ENCODE results near the gene GKN1. TPM values are rescaled to one million over a fixed set of nuclear protein-coding genes. Genes with fewer than 3 reads are reported as not detected.

GKN1 gene
- total and polyA plus RNA-seq, 2 donors (not counting 1 experiment from before 2014, with no cell fraction given) = not detected

GRCh38 chr2:69026026-69026425 lies 51.6 kb downstream of the GKN1 start:
- no peak overlapping the region for H3K27ac ChIP-seq (ENCODE audit: insufficient read depth, low read length)
- H3K27me3 ChIP-seq (ENCODE audit: control insufficient read depth, insufficient read depth, low read length) = no peaks in the 10 kb centered on the region
- H3K4me3 ChIP-seq (replicated peaks in 1 of 4; ENCODE audit: control extremely low read depth in 1 of 4, insufficient read depth in 1 of 4, low read depth in 3 of 4, low read length in 4 of 4) = no peak overlapping the region
- H4K20me1 ChIP-seq (ENCODE audit: control insufficient read depth, extremely low read depth, insufficient read depth, low read length) = peaks cover 2% of the 10 kb centered on the region
- no peak overlapping the region for H3K9ac ChIP-seq (ENCODE audit: insufficient read depth, low read length)
- H3K79me2 ChIP-seq (ENCODE audit: control insufficient read depth, insufficient read depth, low read length) = peaks cover 22% of the 10 kb centered on the region
- DNase-seq (ENCODE audit: low read depth in 2 of 2) = peak in 1 of 2 donors; percentile 62
- TF ChIP-seq, protein P1, sequence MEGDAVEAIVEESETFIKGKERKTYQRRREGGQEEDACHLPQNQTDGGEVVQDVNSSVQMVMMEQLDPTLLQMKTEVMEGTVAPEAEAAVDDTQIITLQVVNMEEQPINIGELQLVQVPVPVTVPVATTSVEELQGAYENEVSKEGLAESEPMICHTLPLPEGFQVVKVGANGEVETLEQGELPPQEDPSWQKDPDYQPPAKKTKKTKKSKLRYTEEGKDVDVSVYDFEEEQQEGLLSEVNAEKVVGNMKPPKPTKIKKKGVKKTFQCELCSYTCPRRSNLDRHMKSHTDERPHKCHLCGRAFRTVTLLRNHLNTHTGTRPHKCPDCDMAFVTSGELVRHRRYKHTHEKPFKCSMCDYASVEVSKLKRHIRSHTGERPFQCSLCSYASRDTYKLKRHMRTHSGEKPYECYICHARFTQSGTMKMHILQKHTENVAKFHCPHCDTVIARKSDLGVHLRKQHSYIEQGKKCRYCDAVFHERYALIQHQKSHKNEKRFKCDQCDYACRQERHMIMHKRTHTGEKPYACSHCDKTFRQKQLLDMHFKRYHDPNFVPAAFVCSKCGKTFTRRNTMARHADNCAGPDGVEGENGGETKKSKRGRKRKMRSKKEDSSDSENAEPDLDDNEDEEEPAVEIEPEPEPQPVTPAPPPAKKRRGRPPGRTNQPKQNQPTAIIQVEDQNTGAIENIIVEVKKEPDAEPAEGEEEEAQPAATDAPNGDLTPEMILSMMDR (conservative IDR thresholded peaks at IDR 0.05 in 1 of 2, IDR thresholded peaks at IDR 0.05 in 1 of 2; ENCODE audit: low read depth in 1 of 2, low read length in 2 of 2) = peak; percentile 51 to 61
- TF ChIP-seq EZH2 (IDR thresholded peaks at IDR 0.05; ENCODE audit: low read length, missing control alignments) = no peak
- H3K4me2 ChIP-seq (ENCODE audit: extremely low read depth, insufficient read depth, low read length) = no peak overlapping the region
- H3K9me3 ChIP-seq (ENCODE audit: control insufficient read depth, insufficient read depth, low read depth, low read length) = no peaks in the 10 kb centered on the region
- H3K36me3 ChIP-seq (ENCODE audit: control insufficient read depth, insufficient read depth, low read length) = no peaks in the 10 kb centered on the region
- H2AFZ ChIP-seq (ENCODE audit: low read length) = no peak overlapping the region
- no peaks in the 10 kb centered on the region for H3K4me1 ChIP-seq (ENCODE audit: control insufficient read depth, extremely low read depth, insufficient read depth, low read length)

DNA sequence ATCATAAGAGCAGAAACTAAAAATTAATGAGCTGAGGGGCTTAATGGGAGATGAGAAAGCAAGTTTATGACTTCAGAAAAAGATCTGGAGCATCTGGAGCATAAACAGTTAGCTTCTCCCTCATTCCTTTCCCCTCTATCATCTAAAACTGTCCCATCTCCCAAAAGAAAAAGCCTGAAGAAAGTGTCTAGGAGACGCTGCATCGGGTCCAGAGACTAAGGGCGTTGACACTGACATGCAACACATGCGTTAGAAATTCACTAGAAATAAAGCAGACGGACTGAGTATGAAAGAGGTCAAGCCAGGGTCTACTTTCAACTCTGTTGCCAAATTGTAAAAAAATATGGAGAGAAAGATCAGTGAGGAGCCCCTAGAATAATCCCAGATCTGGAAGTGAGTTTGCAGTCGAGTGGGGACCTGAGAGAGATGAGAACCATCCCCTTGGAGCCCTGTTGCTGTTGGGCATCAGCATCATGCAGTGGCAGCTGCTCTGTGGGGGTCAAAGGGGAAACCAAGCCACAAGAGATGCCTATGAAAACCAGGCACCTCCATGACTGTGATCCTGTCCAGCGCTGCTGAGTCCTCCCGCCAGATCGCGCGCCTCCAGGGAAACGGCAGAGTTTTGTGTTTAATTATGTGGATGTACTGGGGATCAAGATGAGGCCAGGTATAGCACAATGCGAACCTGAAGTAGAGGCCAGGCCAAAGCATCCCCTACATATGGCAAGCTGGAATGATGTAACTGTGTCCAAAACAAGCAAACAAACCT lies 52.4 kb downstream of the GKN1 start:
- Histone ChIP-seq H3K9me3 (ENCODE audit: control insufficient read depth, insufficient read depth, low read depth, low read length) (no peaks in the 10 kb centered on the region), H3K27ac (ENCODE audit: insufficient read depth, low read length) (no peak overlapping the region), H3K36me3 (ENCODE audit: control insufficient read depth, insufficient read depth, low read length) (no peaks in the 10 kb centered on the region), H3K4me1 (ENCODE audit: control insufficient read depth, extremely low read depth, insufficient read depth, low read length) (no peaks in the 10 kb centered on the region), H3K4me3 (replicated peaks in 1 of 4; ENCODE audit: control extremely low read depth in 1 of 4, insufficient read depth in 1 of 4, low read depth in 3 of 4, low read length in 4 of 4) (no peak overlapping the region), H4K20me1 (ENCODE audit: control insufficient read depth, extremely low read depth, insufficient read depth, low read length) (peaks cover 2% of the 10 kb centered on the region), H3K79me2 (ENCODE audit: control insufficient read depth, insufficient read depth, low read length) (peaks cover 20% of the 10 kb centered on the region), H3K27me3 (ENCODE audit: control insufficient read depth, insufficient read depth, low read length) (no peaks in the 10 kb centered on the region), H2AFZ (ENCODE audit: low read length) (no peak overlapping the region), H3K4me2 (ENCODE audit: extremely low read depth, insufficient read depth, low read length) (no peak overlapping the region), H3K9ac (ENCODE audit: insufficient read depth, low read length) (no peak overlapping the region)
- TF ChIP-seq, protein P1 (conservative IDR thresholded peaks at IDR 0.05 in 1 of 2, IDR thresholded peaks at IDR 0.05 in 1 of 2; ENCODE audit: low read depth in 1 of 2, low read length in 2 of 2) = no peak
- TF ChIP-seq EZH2 (IDR thresholded peaks at IDR 0.05; ENCODE audit: low read length, missing control alignments) = no peak
- peak in 1 of 2 donors; percentile 33 for DNase-seq (ENCODE audit: low read depth in 2 of 2)

Other genes with a start within 250 kb of the GKN1 start
- 3.1 and 5.8 TPM in 2 replicates for gene ARHGAP25, start 239.8 kb upstream of the GKN1 start, total RNA-seq
- 2.7 and 4.1 TPM in 2 replicates for gene ARHGAP25, start 239.8 kb upstream of the GKN1 start, polyA plus RNA-seq
- gene BMP10, start 103.2 kb upstream of the GKN1 start, total RNA-seq = not detected in 2 replicates
- not detected in 2 replicates for gene BMP10, start 103.2 kb upstream of the GKN1 start, polyA plus RNA-seq
- not detected in 2 replicates for gene GKN2, start 21.7 kb upstream of the GKN1 start, total RNA-seq
- gene GKN2, start 21.7 kb upstream of the GKN1 start, polyA plus RNA-seq = not detected in 2 replicates
- gene ANTXR1, start 38.5 kb downstream of the GKN1 start, total RNA-seq = 44.6 and 45.5 TPM in 2 replicates
- gene ANTXR1, start 38.5 kb downstream of the GKN1 start, polyA plus RNA-seq = 87.2 and 101 TPM in 2 replicates

Measured in fibroblast of lung (primary cell).